ENCODE data around the gene TNFSF13. TPM values are rescaled to one million over a fixed set of nuclear protein-coding genes. Genes with fewer than 3 reads are reported as not detected.
A peak's percentile ranks its signal among the peaks of the same experiment; 100 is the strongest.

Gene TNFSF13
- total RNA-seq, 4 donors from 2014 or later: 9.6 to 26.6 (median 15.5) TPM

DNA sequence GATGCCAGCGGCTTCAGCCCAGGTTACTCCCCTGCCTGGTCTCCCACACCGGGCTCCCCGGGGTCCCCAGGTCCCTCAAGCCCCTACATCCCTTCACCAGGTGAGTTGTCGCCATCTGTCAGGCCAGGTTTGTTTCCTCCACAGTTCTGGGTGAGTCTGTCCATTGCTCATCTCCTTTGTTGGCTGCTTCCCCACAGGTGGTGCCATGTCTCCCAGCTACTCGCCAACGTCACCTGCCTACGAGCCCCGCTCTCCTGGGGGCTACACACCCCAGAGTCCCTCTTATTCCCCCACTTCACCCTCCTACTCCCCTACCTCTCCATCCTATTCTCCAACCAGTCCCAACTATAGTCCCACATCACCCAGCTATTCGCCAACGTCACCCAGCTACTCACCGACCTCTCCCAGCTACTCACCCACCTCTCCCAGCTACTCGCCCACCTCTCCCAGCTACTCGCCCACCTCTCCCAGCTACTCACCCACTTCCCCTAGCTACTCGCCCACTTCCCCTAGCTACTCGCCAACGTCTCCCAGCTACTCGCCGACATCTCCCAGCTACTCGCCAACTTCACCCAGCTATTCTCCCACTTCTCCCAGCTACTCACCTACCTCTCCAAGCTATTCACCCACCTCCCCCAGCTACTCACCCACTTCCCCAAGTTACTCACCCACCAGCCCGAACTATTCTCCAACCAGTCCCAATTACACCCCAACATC is 45.6 kb upstream of the TNFSF13 start:
- no peaks in the 10 kb centered on the region for H3K27me3 ChIP-seq
- H3K4me1 ChIP-seq: peaks cover 10% of the 10 kb centered on the region
- no peak overlapping the region for H3K4me3 ChIP-seq
- no peak for DNase-seq (ENCODE audit: low spot score in 2 of 2)
- TF ChIP-seq EP300 (IDR thresholded peaks at IDR 0.05) (no peak), POLR2AphosphoS5 (IDR thresholded peaks at IDR 0.05) (no peak), POLR2A (IDR thresholded peaks at IDR 0.05) (no peak)
- TF ChIP-seq, protein P1, sequence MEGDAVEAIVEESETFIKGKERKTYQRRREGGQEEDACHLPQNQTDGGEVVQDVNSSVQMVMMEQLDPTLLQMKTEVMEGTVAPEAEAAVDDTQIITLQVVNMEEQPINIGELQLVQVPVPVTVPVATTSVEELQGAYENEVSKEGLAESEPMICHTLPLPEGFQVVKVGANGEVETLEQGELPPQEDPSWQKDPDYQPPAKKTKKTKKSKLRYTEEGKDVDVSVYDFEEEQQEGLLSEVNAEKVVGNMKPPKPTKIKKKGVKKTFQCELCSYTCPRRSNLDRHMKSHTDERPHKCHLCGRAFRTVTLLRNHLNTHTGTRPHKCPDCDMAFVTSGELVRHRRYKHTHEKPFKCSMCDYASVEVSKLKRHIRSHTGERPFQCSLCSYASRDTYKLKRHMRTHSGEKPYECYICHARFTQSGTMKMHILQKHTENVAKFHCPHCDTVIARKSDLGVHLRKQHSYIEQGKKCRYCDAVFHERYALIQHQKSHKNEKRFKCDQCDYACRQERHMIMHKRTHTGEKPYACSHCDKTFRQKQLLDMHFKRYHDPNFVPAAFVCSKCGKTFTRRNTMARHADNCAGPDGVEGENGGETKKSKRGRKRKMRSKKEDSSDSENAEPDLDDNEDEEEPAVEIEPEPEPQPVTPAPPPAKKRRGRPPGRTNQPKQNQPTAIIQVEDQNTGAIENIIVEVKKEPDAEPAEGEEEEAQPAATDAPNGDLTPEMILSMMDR (IDR thresholded peaks at IDR 0.05): no peak
- 88% methylated on average over 20 of the region's 20 CpGs for WGBS
- H3K36me3 ChIP-seq: peaks cover 65% of the 10 kb centered on the region
- no peak overlapping the region for H3K27ac ChIP-seq
- H3K9me3 ChIP-seq: no peaks in the 10 kb centered on the region

DNA sequence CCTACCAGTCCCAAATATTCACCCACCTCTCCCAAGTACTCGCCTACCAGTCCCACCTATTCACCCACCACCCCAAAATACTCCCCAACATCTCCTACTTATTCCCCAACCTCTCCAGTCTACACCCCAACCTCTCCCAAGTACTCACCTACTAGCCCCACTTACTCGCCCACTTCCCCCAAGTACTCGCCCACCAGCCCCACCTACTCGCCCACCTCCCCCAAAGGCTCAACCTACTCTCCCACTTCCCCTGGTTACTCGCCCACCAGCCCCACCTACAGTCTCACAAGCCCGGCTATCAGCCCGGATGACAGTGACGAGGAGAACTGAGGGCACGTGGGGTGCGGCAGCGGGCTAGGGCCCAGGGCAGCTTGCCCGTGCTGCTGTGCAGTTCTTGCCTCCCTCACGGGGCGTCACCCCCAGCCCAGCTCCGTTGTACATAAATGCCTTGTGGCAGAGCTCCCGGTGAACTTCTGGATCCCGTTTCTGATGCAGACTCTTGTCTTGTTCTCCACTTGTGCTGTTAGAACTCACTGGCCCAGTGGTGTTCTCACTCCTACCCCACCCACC is 44.6 kb upstream of the TNFSF13 start:
- no peaks in the 10 kb centered on the region for H3K9me3 ChIP-seq

DNA sequence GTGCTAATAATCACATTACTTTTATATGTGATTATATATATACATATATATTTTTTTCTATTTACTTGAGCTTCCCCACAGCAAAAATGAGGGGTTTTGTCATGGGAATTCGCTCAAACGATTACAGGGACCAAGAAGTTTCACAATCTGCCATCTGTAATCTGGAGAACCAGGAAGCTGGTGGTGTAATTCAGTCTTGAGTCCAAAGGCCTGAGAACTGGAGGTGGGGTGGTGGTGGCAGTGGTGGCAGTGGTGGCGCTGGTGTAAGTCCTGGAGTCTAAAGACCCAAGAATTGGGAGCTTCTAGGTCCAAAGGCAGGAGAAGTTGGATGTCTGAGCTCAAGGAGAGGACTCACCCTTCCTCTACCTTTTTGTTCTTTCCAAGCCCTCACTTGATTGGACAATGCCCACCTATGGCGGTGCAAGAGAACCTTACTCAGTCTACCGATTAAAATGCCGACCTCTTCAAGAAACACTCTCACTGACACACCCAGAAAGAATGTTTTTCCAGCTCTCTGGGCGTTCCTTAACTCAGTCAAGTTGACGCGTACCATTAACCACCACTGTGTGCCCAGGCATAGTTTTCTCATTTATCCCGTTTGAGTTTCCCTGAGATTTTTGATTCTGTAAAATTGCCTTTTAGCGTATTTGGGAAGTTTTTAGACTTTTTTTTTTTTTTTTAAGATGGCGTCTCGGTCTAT is 42.5 kb upstream of the TNFSF13 start:
- DNase-seq (ENCODE audit: low spot score in 2 of 2): no peak
- no peak overlapping the region for H3K27ac ChIP-seq
- H3K36me3 ChIP-seq: peaks cover 34% of the 10 kb centered on the region
- no peaks in the 10 kb centered on the region for H3K9me3 ChIP-seq
- H3K27me3 ChIP-seq: no peaks in the 10 kb centered on the region
- whole genome bisulfite sequencing: 91% methylated on average over 13 of the region's 13 CpGs
- no peak for TF ChIP-seq POLR2AphosphoS5 (IDR thresholded peaks at IDR 0.05)
- TF ChIP-seq EP300 (IDR thresholded peaks at IDR 0.05): no peak
- TF ChIP-seq, protein P1 (IDR thresholded peaks at IDR 0.05): no peak
- no peak for TF ChIP-seq POLR2A (IDR thresholded peaks at IDR 0.05)
- peaks cover 10% of the 10 kb centered on the region for H3K4me1 ChIP-seq
- H3K4me3 ChIP-seq: no peak overlapping the region

More for the DNA sequence above, 44.6 kb upstream of the TNFSF13 start:
- no peak for DNase-seq (ENCODE audit: low spot score in 2 of 2)
- peaks cover 10% of the 10 kb centered on the region for H3K4me1 ChIP-seq
- TF ChIP-seq, protein P1 (IDR thresholded peaks at IDR 0.05): no peak
- TF ChIP-seq POLR2A (IDR thresholded peaks at IDR 0.05) (no peak), POLR2AphosphoS5 (IDR thresholded peaks at IDR 0.05) (no peak), EP300 (IDR thresholded peaks at IDR 0.05) (no peak)
- no peaks in the 10 kb centered on the region for H3K27me3 ChIP-seq
- H3K36me3 ChIP-seq: peaks cover 55% of the 10 kb centered on the region
- 43% methylated on average over 17 of the region's 17 CpGs for WGBS
- no peak overlapping the region for H3K4me3 ChIP-seq
- H3K27ac ChIP-seq: peak overlapping the region; percentile 19

DNA sequence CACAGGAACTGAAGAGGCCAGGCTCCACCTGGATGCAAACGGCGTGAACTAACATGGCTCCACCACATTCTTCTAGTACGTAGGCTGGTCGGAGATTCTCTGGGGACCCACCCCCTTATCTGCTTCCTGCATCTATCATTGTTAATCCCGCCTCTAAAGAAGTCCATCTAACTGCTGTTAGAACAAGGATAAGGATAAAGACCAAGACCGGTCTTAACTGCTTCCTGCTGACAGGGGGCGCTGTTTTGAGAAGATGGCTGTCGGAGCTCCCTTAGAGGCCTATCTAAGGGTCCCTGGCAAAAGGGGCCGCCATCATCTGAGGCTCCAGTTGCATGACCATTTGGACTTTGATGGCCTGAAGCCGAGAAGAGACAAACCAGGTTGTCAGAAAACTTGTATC is 35.5 kb upstream of the TNFSF13 start:
- WGBS: 47% methylated on average over 10 of the region's 10 CpGs
- no peaks in the 10 kb centered on the region for H3K27me3 ChIP-seq
- no peak for DNase-seq (ENCODE audit: low spot score in 2 of 2)
- TF ChIP-seq POLR2A (IDR thresholded peaks at IDR 0.05): no peak
- TF ChIP-seq, protein P1 (IDR thresholded peaks at IDR 0.05): peak; percentile 1 to 33
- H3K4me1 ChIP-seq: no peaks in the 10 kb centered on the region
- H3K9me3 ChIP-seq: no peaks in the 10 kb centered on the region
- H3K27ac ChIP-seq: no peak overlapping the region
- H3K4me3 ChIP-seq: no peak overlapping the region
- H3K36me3 ChIP-seq: no peaks in the 10 kb centered on the region

DNA sequence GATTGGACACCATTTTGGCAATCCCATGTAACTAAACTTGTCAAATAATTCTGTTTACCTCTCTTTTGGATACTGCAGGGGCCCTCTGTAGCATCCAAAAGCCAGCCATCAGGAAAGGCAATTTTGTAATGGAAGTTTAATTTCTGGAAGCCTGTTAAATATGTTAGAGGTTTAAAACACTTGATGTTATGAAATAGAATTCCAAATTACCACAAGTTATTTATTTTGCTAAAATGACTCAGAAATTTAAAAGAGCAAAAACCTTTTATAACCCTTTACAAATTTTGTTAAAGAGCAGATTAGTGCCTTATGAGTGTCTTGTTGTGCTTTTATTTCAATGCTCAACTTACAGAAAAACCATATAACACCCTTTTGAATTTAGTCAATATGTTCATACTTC is 29.7 kb upstream of the TNFSF13 start:
- H3K9me3 ChIP-seq: no peaks in the 10 kb centered on the region
- no peaks in the 10 kb centered on the region for H3K4me1 ChIP-seq
- TF ChIP-seq EP300 (IDR thresholded peaks at IDR 0.05) (no peak), POLR2A (IDR thresholded peaks at IDR 0.05) (no peak), POLR2AphosphoS5 (IDR thresholded peaks at IDR 0.05) (no peak)
- TF ChIP-seq, protein P1 (IDR thresholded peaks at IDR 0.05): no peak
- H3K4me3 ChIP-seq: no peak overlapping the region
- H3K27ac ChIP-seq: no peak overlapping the region
- H3K36me3 ChIP-seq: no peaks in the 10 kb centered on the region
- no peak for DNase-seq (ENCODE audit: low spot score in 2 of 2)
- H3K27me3 ChIP-seq: no peaks in the 10 kb centered on the region

All from suprapubic skin (tissue), 4 donors.